SK-N-MC (cell line): ENCODE data around the gene ZSWIM8.

Experiments used
- DNase-seq: peaks from one replicate; pipeline ENCODE4 v3.0.0-alpha.2; 2011; ENCODE audit warnings: low read depth, low spot score
- H3K27ac ChIP-seq: fragments of 200-600 bp; sonication (generic); 2 replicates; pipeline ENCODE4 v1.5.1; 2016; ENCODE audit warnings: mixed run types
- H3K36me3 ChIP-seq: fragments of 200-600 bp; sonication (generic); 2 replicates; pipeline ENCODE4 v1.6.1; 2017; ENCODE audit warnings: antibody characterized with exemption, low read length, mixed read lengths; ENCODE audit not compliant: insufficient read depth
- H3K4me3 ChIP-seq: fragments of 200-600 bp; sonication (generic); 2 replicates; pipeline ENCODE4 v1.5.1; 2016
- H3K9ac ChIP-seq: fragments of 200-600 bp; sonication (generic); 2 replicates; pipeline ENCODE4 v1.8.0; 2017; ENCODE audit warnings: mixed run types, mixed read lengths; ENCODE audit not compliant: insufficient read length
- H3K9me3 ChIP-seq: fragments of 200-600 bp; sonication (generic); 2 replicates; pipeline ENCODE4 v1.6.1; 2017; ENCODE audit warnings: low read depth, mild to moderate bottlenecking, antibody characterized with exemption, low read length, moderate library complexity, mixed read lengths
- EZH2 ChIP-seq: fragments of 200-600 bp; sonication (generic); IDR thresholded peaks from one replicate; pipeline ENCODE4 v1.6.1; 2017; ENCODE audit warnings: antibody characterized with exemption
- FOXP2 ChIP-seq: optimal IDR thresholded peaks from 2 replicates; pipeline ENCODE3; 2011; ENCODE audit warnings: mild to moderate bottlenecking, moderate library complexity; ENCODE audit not compliant: insufficient read depth; ENCODE audit errors: extremely low read length, control extremely low read depth
- POLR2AphosphoS5 ChIP-seq: IDR thresholded peaks from 2 replicates; pipeline ENCODE4 v1.6.1; 2012; ENCODE audit warnings: mild to moderate bottlenecking, low read depth, low read length, borderline replicate concordance

ZSWIM8 gene

GRCh38 chr10:73848821-73849489 lies 63.5 kb downstream of the ZSWIM8 start:
- peak; percentile 12 for DNase-seq
- H3K27ac ChIP-seq, result no peak overlapping the region
- no peak overlapping the region for H3K4me3 ChIP-seq
- TF ChIP-seq EZH2, result no peak
- peaks cover 19% of the 10 kb centered on the region for H3K36me3 ChIP-seq
- H3K9ac ChIP-seq, result no peak overlapping the region
- no peaks in the 10 kb centered on the region for H3K9me3 ChIP-seq

DNA sequence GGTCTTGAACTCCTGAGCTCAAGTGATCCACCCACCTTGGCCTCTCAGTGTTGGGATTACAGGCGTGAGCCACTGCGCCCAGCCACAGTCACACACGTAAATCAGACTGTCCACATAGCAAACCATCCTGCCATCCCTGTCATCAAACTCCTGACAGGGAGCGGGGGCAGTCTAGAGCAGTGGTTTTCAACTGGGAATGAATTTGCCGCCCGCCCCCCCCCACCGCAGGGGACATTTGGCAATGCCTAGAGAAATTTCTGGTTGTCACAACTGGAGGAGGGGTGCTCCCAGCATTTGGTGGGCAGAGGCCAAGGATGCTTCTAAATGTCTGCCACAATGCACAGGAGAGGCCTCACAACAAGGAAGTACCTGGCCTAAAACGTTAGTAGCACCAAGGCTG lies 64.8 kb downstream of the ZSWIM8 start:
- no peak for TF ChIP-seq EZH2
- no peak for TF ChIP-seq POLR2AphosphoS5
- TF ChIP-seq FOXP2, result no peak
- no peak overlapping the region for H3K9ac ChIP-seq
- H3K4me3 ChIP-seq, result no peak overlapping the region
- H3K9me3 ChIP-seq, result no peaks in the 10 kb centered on the region
- H3K36me3 ChIP-seq, result peaks cover 19% of the 10 kb centered on the region
- no peak overlapping the region for H3K27ac ChIP-seq
- DNase-seq, result no peak

DNA sequence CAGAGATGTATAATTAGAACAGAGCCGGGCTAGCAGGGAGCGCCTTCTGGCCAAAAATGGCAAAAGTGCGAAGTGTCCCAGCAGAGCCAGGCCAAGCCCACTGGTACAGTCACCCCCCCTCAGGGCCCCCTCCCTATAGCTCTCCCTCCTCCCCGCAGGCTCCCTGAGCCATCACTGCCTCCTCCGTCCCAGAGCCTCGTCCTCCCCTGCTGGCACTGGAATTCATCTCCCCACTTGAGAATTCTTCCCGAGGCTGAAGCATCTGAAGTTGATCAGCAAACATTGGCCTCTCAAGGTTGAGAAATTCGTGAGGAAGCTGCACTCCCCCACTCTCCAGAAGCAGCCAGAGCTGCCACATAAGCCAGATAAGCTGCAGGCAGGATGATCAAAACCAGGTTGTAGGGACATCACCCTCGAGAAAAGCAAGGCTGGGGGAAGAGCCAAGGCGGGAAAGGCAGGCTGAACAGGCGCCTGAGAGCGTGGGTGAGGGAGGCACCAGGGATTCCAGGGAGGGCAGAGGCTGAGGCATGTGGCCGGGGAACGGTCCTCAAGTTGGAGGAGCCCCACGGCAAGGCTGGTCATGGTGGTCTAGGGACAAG lies 65.6 kb downstream of the ZSWIM8 start:
- no peak overlapping the region for H3K4me3 ChIP-seq
- TF ChIP-seq FOXP2 (no peak), EZH2 (no peak), POLR2AphosphoS5 (no peak)
- H3K36me3 ChIP-seq, result peaks cover 19% of the 10 kb centered on the region
- H3K9me3 ChIP-seq, result no peaks in the 10 kb centered on the region
- no peak overlapping the region for H3K9ac ChIP-seq
- peak; percentile 42 for DNase-seq
- peak overlapping the region; percentile 64 for H3K27ac ChIP-seq
